IMR-90 (cell line): ENCODE measurements around the gene RBFOX1. TPM values are rescaled to one million over a fixed set of nuclear protein-coding genes. Genes with fewer than 3 reads are reported as not detected.

ENCODE experiments used
- ATAC-seq: fragments of 200-7000 bp; cut with Tn5 transposase; 2 replicates; pipeline ENCODE4 v1.9.1; 2020; ENCODE audit warnings: low read depth, mild to moderate bottlenecking, moderate library complexity
- Bru-seq: library from RNA; stranded (reverse); fragments of 400-500 nt; gene quantifications from one replicate; lab custom pipeline; 2021; lab: Mats Ljungman, UMichigan
- BruChase-seq, 2 experiments: library from RNA; stranded (reverse); fragments of 400-500 nt; gene quantifications; one replicate each; lab custom pipeline; 2021; lab: Mats Ljungman, UMichigan
- BruUV-seq: library from RNA; stranded (reverse); fragments of 400-500 nt; replicated peaks from 2 replicates; lab custom pipeline; 2021; lab: Mats Ljungman, UMichigan
- CTCF ChIA-PET: fragments of 300-600 bp; formaldehyde crosslinking; extraction: SDS; loops from one replicate; lab custom pipeline; 2021; ENCODE audit warnings: antibody characterized with exemption; lab: Yijun Ruan, JAX
- POLR2A ChIA-PET: fragments of 300-600 bp; sonication (Branson Sonifier 250); formaldehyde crosslinking; loops from one replicate; lab custom pipeline; 2022; ENCODE audit warnings: antibody characterized with exemption; ENCODE audit not compliant: unreplicated experiment; lab: Charles Lee
- DNase-seq: peaks from one replicate; pipeline ENCODE4 v3.0.0; 2013
- H2AFZ ChIP-seq: replicated peaks from 2 replicates; pipeline ENCODE3; 2013; ENCODE audit warnings: low read length, mild to moderate bottlenecking; ENCODE audit not compliant: poor library complexity
- H2AK5ac ChIP-seq: 2 replicates; pipeline ENCODE4 v1.6.1; 2013; ENCODE audit warnings: low read depth, low read length, inconsistent platforms
- H2AK9ac ChIP-seq: replicated peaks from 2 replicates; pipeline ENCODE3; 2013; ENCODE audit warnings: mild to moderate bottlenecking, low read depth, low read length, moderate library complexity; ENCODE audit not compliant: poor library complexity
- H2BK120ac ChIP-seq: 2 replicates; pipeline ENCODE4 v1.6.1; 2013; ENCODE audit warnings: low read depth, low read length, inconsistent platforms
- H2BK15ac ChIP-seq: 3 replicates; pipeline ENCODE4 v1.6.1; 2013; ENCODE audit warnings: low read depth, low read length, inconsistent platforms
- H2BK20ac ChIP-seq: 2 replicates; pipeline ENCODE4 v1.6.1; 2013; ENCODE audit warnings: low read depth, mild to moderate bottlenecking, inconsistent platforms, low read length, moderate library complexity
- H2BK5ac ChIP-seq: 2 replicates; pipeline ENCODE4 v1.6.1; 2013; ENCODE audit warnings: mild to moderate bottlenecking, low read depth, low read length, inconsistent platforms; ENCODE audit not compliant: poor library complexity, severe bottlenecking
- H3K14ac ChIP-seq: replicated peaks from 2 replicates; pipeline ENCODE4 v1.6.1; 2013; ENCODE audit warnings: low read depth, low read length, inconsistent platforms
- H3K18ac ChIP-seq: 2 replicates; pipeline ENCODE4 v1.6.1; 2013; ENCODE audit warnings: low read depth, low read length, control low read depth
- H3K23ac ChIP-seq: 2 replicates; pipeline ENCODE4 v1.6.1; 2013; ENCODE audit warnings: low read depth, low read length, inconsistent platforms
- H3K27ac ChIP-seq: 2 replicates; pipeline ENCODE4 v1.5.1; 2013; ENCODE audit warnings: mild to moderate bottlenecking, control low read depth, low read length; ENCODE audit not compliant: insufficient read depth
- H3K27me3 ChIP-seq: 2 replicates; pipeline ENCODE4 v1.6.1; 2013; ENCODE audit warnings: low read length; ENCODE audit not compliant: control insufficient read depth, insufficient read depth
- H3K36me3 ChIP-seq: 2 replicates; pipeline ENCODE4 v1.6.1; 2013; ENCODE audit warnings: low read length, mixed read lengths; ENCODE audit not compliant: control insufficient read depth, insufficient read depth
- H3K4ac ChIP-seq: 2 replicates; pipeline ENCODE4 v1.6.1; 2013; ENCODE audit warnings: low read depth, low read length, inconsistent platforms
- H3K4me1 ChIP-seq: 2 replicates; pipeline ENCODE4 v1.6.1; 2013; ENCODE audit warnings: low read length, mixed read lengths; ENCODE audit not compliant: control insufficient read depth, insufficient read depth
- H3K4me2 ChIP-seq: 2 replicates; pipeline ENCODE4 v1.6.1; 2013; ENCODE audit warnings: low read depth, mild to moderate bottlenecking, control low read depth, low read length, moderate library complexity
- H3K4me3 ChIP-seq: 2 replicates; pipeline ENCODE4 v1.5.1; 2013; ENCODE audit warnings: low read depth, mild to moderate bottlenecking, control low read depth, low read length, moderate library complexity; ENCODE audit not compliant: insufficient read depth
- H3K56ac ChIP-seq: 2 replicates; pipeline ENCODE4 v1.6.1; 2013; ENCODE audit warnings: low read length, inconsistent platforms; ENCODE audit not compliant: insufficient read depth; ENCODE audit errors: extremely low read depth
- H3K79me1 ChIP-seq, 2 experiments: 2 replicates each; pipeline ENCODE4 v1.6.1; 2013; ENCODE audit warnings: low read length in 2 of 2, inconsistent platforms in 1 of 2, low read depth in 1 of 2
- H3K9ac ChIP-seq: 2 replicates; pipeline ENCODE4 v1.6.1; 2013; ENCODE audit warnings: low read depth, low read length, control low read depth
- H3K9me1 ChIP-seq: 2 replicates; pipeline ENCODE4 v1.6.1; 2013; ENCODE audit warnings: low read length, inconsistent platforms; ENCODE audit not compliant: insufficient read depth
- H3K9me3 ChIP-seq: 2 replicates; pipeline ENCODE4 v1.6.1; 2013; ENCODE audit warnings: low read length; ENCODE audit not compliant: control insufficient read depth, insufficient read depth
- H4K20me1 ChIP-seq: 2 replicates; pipeline ENCODE4 v1.6.1; 2013; ENCODE audit warnings: low read length, inconsistent platforms; ENCODE audit not compliant: insufficient read depth
- H4K5ac ChIP-seq: 2 replicates; pipeline ENCODE4 v1.6.1; 2013; ENCODE audit warnings: mild to moderate bottlenecking, low read depth, low read length, control low read depth
- H4K8ac ChIP-seq, 2 experiments: 2 replicates each; pipeline ENCODE4 v1.6.1; 2013; ENCODE audit warnings: low read depth in 2 of 2, low read length in 2 of 2, control low read depth in 1 of 2, inconsistent platforms in 1 of 2
- H4K91ac ChIP-seq: 2 replicates; pipeline ENCODE4 v1.6.1; 2013; ENCODE audit warnings: low read depth, low read length, inconsistent platforms; ENCODE audit not compliant: insufficient read depth
- BHLHE40 ChIP-seq: fragments of 150-350 bp; IDR thresholded peaks from 2 replicates; pipeline ENCODE4 v1.6.1; 2016; ENCODE audit warnings: mild to moderate bottlenecking, low read depth, low read length
- FOS ChIP-seq: fragments of 150-350 bp; IDR thresholded peaks from 2 replicates; pipeline ENCODE4 v1.6.1; 2016; ENCODE audit warnings: low read depth, low read length
- MAFK ChIP-seq: IDR thresholded peaks from 2 replicates; pipeline ENCODE4 v1.6.1; 2012; ENCODE audit warnings: low read depth, low read length, improper control_type of control experiment
- USF2 ChIP-seq: fragments of 150-350 bp; IDR thresholded peaks from 2 replicates; pipeline ENCODE4 v1.6.1; 2017; ENCODE audit warnings: mild to moderate bottlenecking, antibody characterized with exemption, low read length, low read depth
- WGBS, 2 experiments: methylation state at CpG; one replicate each; pipeline versions ENCODE4 v1.1.5 to v1.1.7; 2013; ENCODE audit warnings: missing lambda C conversion rate in 2 of 2; ENCODE audit not compliant: insufficient read length in 1 of 2; ENCODE audit errors: extremely low coverage in 2 of 2; 5-methylcytosine and 5-hydroxymethylcytosine counted together
- dilution Hi-C: fragments of 300-500 bp; cut with HindIII; formaldehyde crosslinking; loops from one replicate; pipeline ENCODE4 v1.14.3; 2018; ENCODE audit warnings: low sequenced_read_pairs; ENCODE audit not compliant: unreplicated experiment
- in situ Hi-C: fragments of 300-500 bp; cut with MboI; formaldehyde crosslinking; loops from 3 replicates; pipeline ENCODE4 v1.14.3; 2019; ENCODE audit warnings: low sequenced_read_pairs, inconsistent platforms, mixed read lengths
- intact Hi-C: fragments of 100-400 bp; cut with micrococcal nuclease; formaldehyde crosslinking; loops from 2 replicates; pipeline ENCODE4 v1.10.0; 2022
- long read RNA-seq: library from polyadenylated mRNA; unstranded; transcript quantifications from one replicate; pipeline ENCODE4 v2.0.0, GENCODE V29; 2021; ENCODE audit not compliant: unreplicated experiment
- polyA plus RNA-seq, 3 experiments: library from polyadenylated mRNA; depleted of rRNA; stranded (reverse); fragments of >200 nt; gene quantifications; 2 replicates each; pipeline ENCODE4 v1.2.3, GENCODE V29; 2012; ENCODE audit warnings: low replicate concordance in 1 of 3
- total RNA-seq: library from RNA; depleted of rRNA; stranded (reverse); fragments of >200 nt; gene quantifications from 2 replicates; pipeline ENCODE4 v1.2.3, GENCODE V29; 2012; rRNA removed

Gene RBFOX1
- total RNA-seq (not detected in 2 replicates), polyA plus RNA-seq (2012; rRNA removed) (not detected in 2 replicates), Bru-seq, nascent RNA (percentile 0 among the genes with signal in this experiment), BruChase-seq, experiment 1, labeled RNA remaining after a 6-hour chase (percentile 1 among the genes with signal in this experiment), BruChase-seq, experiment 2, labeled RNA remaining after a 2-hour chase (percentile 0 among the genes with signal in this experiment)
- polyA plus RNA-seq (2012; cell fraction: cytosol; rRNA removed), result not detected in 2 replicates
- polyA plus RNA-seq (2012; cell fraction: nucleus; rRNA removed; ENCODE audit: low replicate concordance), result not detected in 2 replicates
- long read RNA-seq, result 0 reads

- Histone ChIP-seq H3K4ac (no peak within 1 kb of the TSS), H4K8ac (no peak within 1 kb of the TSS), H3K36me3 (no peaks in the 10 kb centered on the region), H2BK120ac (no peak within 1 kb of the TSS), H4K20me1 (no peaks in the 10 kb centered on the region), H3K4me1 (no peaks in the 10 kb centered on the region), H3K9me1 (no peaks in the 10 kb centered on the region), H4K5ac (no peak within 1 kb of the TSS), H3K27ac (no peak within 1 kb of the TSS), H2AK9ac (no peak within 1 kb of the TSS), H3K4me2 (no peak within 1 kb of the TSS), H3K18ac (no peak within 1 kb of the TSS), H2BK5ac (no peak within 1 kb of the TSS), H3K9ac (no peak within 1 kb of the TSS), H2AFZ (no peak within 1 kb of the TSS), H3K79me1 (no peaks in the 10 kb centered on the region), H2BK20ac (no peak within 1 kb of the TSS), H4K91ac (no peak within 1 kb of the TSS), H3K23ac (no peak within 1 kb of the TSS), H2AK5ac (no peak within 1 kb of the TSS), H2BK15ac (no peak within 1 kb of the TSS), H3K27me3 (no peaks in the 10 kb centered on the region), H3K4me3 (no peak within 1 kb of the TSS), H3K56ac (no peak within 1 kb of the TSS), H3K14ac (no peak within 1 kb of the TSS), H3K9me3 (peaks cover 2% of the 10 kb centered on the region; the same call in 1 of the 2 replicates)
- DNase-seq, result no peak
- ChIA-PET CTCF (no interaction called here), POLR2A (no interaction called here)
- WGBS, 2 experiments, result no CpG with 5 or more reads among the region's 8 CpGs
- intact Hi-C loops (no loop called here), in situ Hi-C loops (no loop called here), dilution Hi-C loops (no loop called here)
- no peak for ATAC-seq
- TF ChIP-seq BHLHE40 (no peak), MAFK (no peak), USF2 (no peak), FOS (no peak)
- no TSS peak for BruUV-seq
Measured at GRCh38 chr16:7332611-7333010, at the start of gene RBFOX1. RBFOX1 (plus strand) TSS chr16:7332845.
